HepG2 (cell line): ENCODE results near the gene CPVL. TPM values are rescaled to one million over a fixed set of nuclear protein-coding genes. Genes with fewer than 3 reads are reported as not detected.

Source experiments
- ATAC-seq: fragments of 200-7000 bp; cut with Tn5 transposase; 3 replicates; pipeline ENCODE4 v1.9.1; 2020; ENCODE audit warnings: mild to moderate bottlenecking, moderate library complexity
- BruUV-seq: library from RNA; stranded (reverse); fragments of 400-500 nt; replicated peaks from 2 replicates; lab custom pipeline; 2021; lab: Mats Ljungman, UMichigan
- CTCF ChIA-PET: fragments of 300-600 bp; formaldehyde crosslinking; extraction: SDS; loops from one replicate; lab custom pipeline; 2021; ENCODE audit warnings: low total read pairs, inconsistent platforms, low intra/inter-chr PET ratio; lab: Yijun Ruan, JAX
- POLR2A ChIA-PET: fragments of 350-600 bp; sonication (Branson Sonifier 250); formaldehyde crosslinking; loops from one replicate; lab custom pipeline; 2020; ENCODE audit warnings: antibody characterized with exemption, inconsistent platforms; lab: Yijun Ruan, JAX
- DNase-seq: peaks from one replicate; pipeline ENCODE4 v3.0.0-alpha.2; 2015; ENCODE audit warnings: low spot score
- FAIRE-seq: peaks from 3 replicates; lab custom pipeline; 2011; peaks lifted over from hg19 to GRCh38; lab: Jason Lieb, UNC
- H2AFZ ChIP-seq: one replicate; pipeline ENCODE4 v1.6.1; 2011; ENCODE audit warnings: low read length, inconsistent platforms
- H3K27ac ChIP-seq: fragments of 300-600 bp; 3 replicates; pipeline ENCODE4 v1.8.0; 2011; ENCODE audit warnings: mixed run types, mild to moderate bottlenecking, mixed read lengths, low read length, inconsistent platforms; ENCODE audit not compliant: insufficient read depth; ENCODE audit errors: extremely low read length
- H3K27me3 ChIP-seq, 2 experiments: fragments of 200-600 bp in 1 of 2; 2 replicates in 1 of 2; 3 replicates in 1 of 2; pipeline versions ENCODE4 v1.6.0 to v1.8.0; 2011; ENCODE audit warnings: low read length in 2 of 2, mild to moderate bottlenecking in 2 of 2, moderate library complexity in 2 of 2, inconsistent platforms in 1 of 2; ENCODE audit not compliant: insufficient read depth in 2 of 2, control insufficient read depth in 1 of 2
- H3K36me3 ChIP-seq, 2 experiments: fragments of 200-600 bp in 1 of 2; replicated peaks in 1 of 2; 2 replicates in 1 of 2; 3 replicates in 1 of 2; pipeline versions ENCODE4 v1.5.1 to v1.8.0; 2011; ENCODE audit warnings: low read length in 2 of 2, inconsistent platforms in 1 of 2; ENCODE audit not compliant: insufficient read depth in 2 of 2, control insufficient read depth in 1 of 2
- H3K4me1 ChIP-seq: 2 replicates; pipeline ENCODE4 v1.5.1; 2012; ENCODE audit warnings: low read length, inconsistent platforms; ENCODE audit not compliant: insufficient read depth
- H3K4me2 ChIP-seq: 2 replicates; pipeline ENCODE4 v1.6.0; 2011; ENCODE audit warnings: low read depth, low read length, inconsistent platforms
- H3K4me3 ChIP-seq, 3 experiments: fragments of 200-600 bp in 1 of 3; sonication (generic), shearing (Covaris generic) in 1 of 3; replicated peaks in 1 of 3; 2 replicates each; pipeline ENCODE4 v1.5.1; 2011 to 2016; ENCODE audit warnings: low read length in 3 of 3, inconsistent platforms in 2 of 3, low read depth in 2 of 3, mild to moderate bottlenecking in 2 of 3, control low read depth in 1 of 3, mixed read lengths in 1 of 3; ENCODE audit not compliant: insufficient read depth in 1 of 3
- H3K79me2 ChIP-seq: one replicate; pipeline ENCODE4 v1.6.1; 2011; ENCODE audit warnings: low read length, inconsistent platforms; ENCODE audit not compliant: insufficient read depth
- H3K9ac ChIP-seq: 2 replicates; pipeline ENCODE4 v1.6.0; 2011; ENCODE audit warnings: mild to moderate bottlenecking, low read depth, low read length, inconsistent platforms; ENCODE audit not compliant: insufficient read depth
- H3K9me3 ChIP-seq: 2 replicates; pipeline ENCODE4 v1.5.1; 2012; ENCODE audit warnings: mild to moderate bottlenecking, low read length
- H4K20me1 ChIP-seq: 2 replicates; pipeline ENCODE4 v1.6.0; 2011; ENCODE audit warnings: inconsistent platforms, mild to moderate bottlenecking, low read length, moderate library complexity; ENCODE audit not compliant: insufficient read depth
- DNMT3B ChIP-seq: conservative IDR thresholded peaks from 2 replicates; pipeline ENCODE4 v1.6.1; 2016; ENCODE audit warnings: missing biosample characterization, control low read depth
- EHMT2 ChIP-seq: fragments of 200-600 bp; sonication (generic); IDR thresholded peaks from 2 replicates; pipeline ENCODE4 v1.7.0; 2017; ENCODE audit warnings: antibody characterized with exemption, low read depth, low read length, borderline replicate concordance
- HDAC1 ChIP-seq: sonication (generic); formaldehyde crosslinking; IDR thresholded peaks from 2 replicates; pipeline ENCODE4 v1.5.1; 2020; ENCODE audit warnings: mild to moderate bottlenecking, missing genetic modification reagents
- SOX6 ChIP-seq, 2 experiments: fragments of 450-650 bp in 1 of 2; sonication (generic) in 1 of 2; formaldehyde crosslinking in 1 of 2; IDR thresholded peaks; 2 replicates each; pipeline versions ENCODE4 v1.4.0 to v1.6.1; 2017 to 2020; ENCODE audit warnings: antibody characterized with exemption in 1 of 2, mild to moderate bottlenecking in 1 of 2, missing genetic modification reagents in 1 of 2
- U2AF2 ChIP-seq: fragments of 200-400 bp; formaldehyde crosslinking; IDR thresholded peaks from 2 replicates; pipeline ENCODE4 v1.6.1; 2017; ENCODE audit warnings: low read depth, mild to moderate bottlenecking, low read length
- ZNF256 ChIP-seq: sonication (generic); formaldehyde crosslinking; conservative IDR thresholded peaks from 2 replicates; pipeline ENCODE4 v1.4.0; 2020; ENCODE audit warnings: missing genetic modification reagents
- ZNF329 ChIP-seq: sonication (generic); formaldehyde crosslinking; IDR thresholded peaks from 2 replicates; pipeline ENCODE4 v1.9.0; 2021; ENCODE audit warnings: low read depth, mild to moderate bottlenecking, missing genetic modification reagents
- ZNF678 ChIP-seq: sonication (generic); formaldehyde crosslinking; IDR thresholded peaks from 2 replicates; pipeline ENCODE4 v1.4.0; 2020; ENCODE audit warnings: mild to moderate bottlenecking, missing genetic modification reagents
- WGBS: methylation state at CpG from one replicate; pipeline ENCODE4 v1.1.6; 2017; ENCODE audit warnings: low lambda C conversion rate; 5-methylcytosine and 5-hydroxymethylcytosine counted together
- in situ Hi-C: cut with HindIII; loops from 2 replicates; pipeline ENCODE4 v1.10.0; 2017; ENCODE audit warnings: low pct_unique_long_range_greater_than_20kb; ENCODE audit not compliant: extremely low pct_ligation_motif_present
- intact Hi-C: fragments of 100-400 bp; cut with micrococcal nuclease; formaldehyde crosslinking; loops from one replicate; pipeline ENCODE4 v1.10.0; 2022; ENCODE audit not compliant: unreplicated experiment
- polyA plus RNA-seq, 8 experiments: library from polyadenylated mRNA; depleted of rRNA in 3 of 8; stranded (reverse) in 7 of 8; unstranded in 1 of 8; fragments of >200 nt; fragmentation: Illumina TruSeq in 4 of 8; extraction: Trizol in 4 of 8; gene quantifications; 2 replicates each; pipeline versions ENCODE4 v1.2.1 to v1.2.3, GENCODE V29; 2011 to 2016; ENCODE audit warnings: low read depth in 4 of 8, missing spikeins in 1 of 8, mixed read lengths in 1 of 8; ENCODE audit not compliant: insufficient read depth in 1 of 8
- total RNA-seq, 5 experiments: library from RNA; depleted of rRNA; stranded (reverse); fragments of >200 nt; fragmentation: Illumina TruSeq; extraction: Trizol; gene quantifications; 2 replicates each; pipeline ENCODE4 v1.2.3, GENCODE V29; 2016; ENCODE audit warnings: low read depth in 1 of 5
- TF ChIP-seq, protein P1 (sequence below): IDR thresholded peaks from 2 replicates; pipeline ENCODE4 v1.6.1; 2012; ENCODE audit warnings: low read depth, low read length, improper control_type of control experiment
- TF ChIP-seq, protein P2 (sequence below): sonication (generic); formaldehyde crosslinking; IDR thresholded peaks from 2 replicates; pipeline ENCODE4 v1.4.0; 2020; ENCODE audit warnings: missing genetic modification reagents
- TF ChIP-seq, protein P3 (sequence below): sonication (generic); formaldehyde crosslinking; IDR thresholded peaks from 2 replicates; pipeline ENCODE4 v1.5.0; 2020; ENCODE audit warnings: mild to moderate bottlenecking, missing genetic modification reagents
- TF ChIP-seq, protein P4 (sequence below): sonication (generic); formaldehyde crosslinking; IDR thresholded peaks from 2 replicates; pipeline ENCODE4 v1.4.0; 2020; ENCODE audit warnings: low read depth, mild to moderate bottlenecking, missing genetic modification reagents
- TF ChIP-seq, protein P5 (sequence below): sonication (generic); formaldehyde crosslinking; IDR thresholded peaks from 2 replicates; pipeline ENCODE4 v1.4.0; 2020; ENCODE audit warnings: mild to moderate bottlenecking, missing genetic modification reagents

CPVL gene
- total and polyA plus RNA-seq, 2 of the 13 experiments (the other 11 are each of a cell fraction or from before 2014, with no cell fraction given), result 59.2 to 294 TPM

DNA sequence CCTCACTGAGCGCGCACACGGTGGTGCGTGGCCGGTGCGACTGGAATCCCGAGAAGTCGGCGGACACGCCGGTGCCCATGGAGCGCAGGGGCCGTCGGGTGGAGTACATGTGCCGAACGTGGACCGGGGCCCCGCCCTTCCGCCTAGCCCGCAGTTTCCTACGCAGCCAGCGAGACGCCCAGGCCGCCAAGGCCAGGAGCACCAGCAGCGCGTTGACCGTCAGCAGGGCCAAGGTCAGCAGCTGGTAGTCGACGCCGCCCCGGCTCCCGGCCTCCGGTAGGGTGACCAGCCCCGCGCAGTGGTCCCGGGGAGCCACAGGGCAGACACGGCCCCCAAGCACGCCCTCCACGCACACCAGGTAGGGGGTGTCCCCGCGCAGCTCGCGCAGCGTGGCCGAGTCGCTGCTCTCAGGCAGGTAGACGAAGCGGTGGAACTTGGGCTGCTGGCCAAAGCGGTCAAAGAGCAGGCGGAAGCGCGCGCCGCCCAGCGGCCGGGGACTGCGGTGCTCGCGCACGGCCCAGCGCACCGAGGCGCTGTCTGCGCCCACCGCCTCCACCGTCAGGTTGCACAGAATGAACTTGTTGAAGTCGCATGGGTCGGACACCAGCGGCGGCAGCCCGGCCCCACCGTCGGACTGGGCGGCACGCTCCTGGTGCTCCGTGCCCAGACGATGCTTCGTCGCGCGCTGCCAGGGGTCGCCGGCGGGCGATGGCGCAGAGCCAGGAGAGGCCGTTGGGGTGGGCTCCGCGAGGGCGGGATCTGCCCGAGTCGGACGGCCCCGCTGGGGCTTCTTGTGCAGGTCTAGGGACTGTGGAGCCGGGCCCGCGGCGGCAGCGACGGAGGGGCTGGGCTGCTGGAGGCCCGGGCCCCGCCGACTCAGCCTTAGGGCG, 190.4 kb downstream of the CPVL start:
- ChIA-PET CTCF (interaction anchor here (1.5 to 2.2 kb wide), 5 partner anchors 28 to 453 kb away, joined by 5 to 20 read pairs (median 8); no protein-coding TSS in a partner anchor), POLR2A (interaction anchor here (1.0 to 2.8 kb wide), 7 partner anchors 9 to 234 kb away, joined by 3 to 18 read pairs (median 7); no protein-coding TSS in a partner anchor)
- Histone ChIP-seq H3K4me2 (peak overlapping the region; percentile 85), H3K27ac (peak overlapping the region; percentile 70), H3K4me1 (peaks cover 22% of the 10 kb centered on the region), H4K20me1 (no peaks in the 10 kb centered on the region), H3K9me3 (no peaks in the 10 kb centered on the region), H3K79me2 (no peaks in the 10 kb centered on the region), H3K9ac (peak overlapping the region; percentile 65), H3K27me3 (no peaks in the 10 kb centered on the region), H2AFZ (no peak overlapping the region), H3K4me3 (peak overlapping the region; percentile 56 to 81 (median 75)), H3K36me3 (no peaks in the 10 kb centered on the region; a peak in 1 of 5 replicates)
- peak; percentile 72 for DNase-seq
- in situ Hi-C loops, result loop anchor here (5.0 to 10.0 kb wide), 2 partner anchors 34 to 149 kb away; no protein-coding TSS in a partner anchor
- intact Hi-C loops, result loop anchor here (1.0 to 2.0 kb wide), 3 partner anchors 33 to 150 kb away; no protein-coding TSS in a partner anchor
- peak; percentile 44 for FAIRE-seq
- peak; percentile 92 for ATAC-seq
- no TSS peak for BruUV-seq
- WGBS, result 39% methylated on average over 28 of the region's 104 CpGs
- TF ChIP-seq, protein P1, sequence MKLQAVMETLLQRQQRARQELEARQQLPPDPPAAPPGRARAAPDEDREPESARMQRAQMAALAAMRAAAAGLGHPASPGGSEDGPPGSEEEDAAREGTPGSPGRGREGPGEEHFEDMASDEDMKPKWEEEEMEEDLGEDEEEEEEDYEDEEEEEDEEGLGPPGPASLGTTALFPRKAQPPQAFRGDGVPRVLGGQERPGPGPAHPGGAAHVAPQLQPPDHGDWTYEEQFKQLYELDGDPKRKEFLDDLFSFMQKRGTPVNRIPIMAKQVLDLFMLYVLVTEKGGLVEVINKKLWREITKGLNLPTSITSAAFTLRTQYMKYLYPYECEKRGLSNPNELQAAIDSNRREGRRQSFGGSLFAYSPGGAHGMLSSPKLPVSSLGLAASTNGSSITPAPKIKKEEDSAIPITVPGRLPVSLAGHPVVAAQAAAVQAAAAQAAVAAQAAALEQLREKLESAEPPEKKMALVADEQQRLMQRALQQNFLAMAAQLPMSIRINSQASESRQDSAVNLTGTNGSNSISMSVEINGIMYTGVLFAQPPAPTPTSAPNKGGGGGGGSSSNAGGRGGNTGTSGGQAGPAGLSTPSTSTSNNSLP, result no peak
- TF ChIP-seq DNMT3B (CRISPR knock-in tag) (0 out of 2 replicates have a peak, but pooled peaks have one; percentile 27), ZNF678 (CRISPR knock-in tag) (peak; percentile 91; the same call in 1 of the 2 replicates), U2AF2 (no peak), HDAC1 (peak; percentile 95), SOX6 (IDR thresholded peaks at IDR 0.05) (no peak), SOX6 (CRISPR knock-in tag; IDR thresholded peaks at IDR 0.05) (peak; percentile 72), ZNF329 (CRISPR knock-in tag) (no peak), EHMT2 (no peak), ZNF256 (CRISPR knock-in tag) (peak; percentile 81; the same call in 1 of the 2 replicates)
- TF ChIP-seq, protein P2, sequence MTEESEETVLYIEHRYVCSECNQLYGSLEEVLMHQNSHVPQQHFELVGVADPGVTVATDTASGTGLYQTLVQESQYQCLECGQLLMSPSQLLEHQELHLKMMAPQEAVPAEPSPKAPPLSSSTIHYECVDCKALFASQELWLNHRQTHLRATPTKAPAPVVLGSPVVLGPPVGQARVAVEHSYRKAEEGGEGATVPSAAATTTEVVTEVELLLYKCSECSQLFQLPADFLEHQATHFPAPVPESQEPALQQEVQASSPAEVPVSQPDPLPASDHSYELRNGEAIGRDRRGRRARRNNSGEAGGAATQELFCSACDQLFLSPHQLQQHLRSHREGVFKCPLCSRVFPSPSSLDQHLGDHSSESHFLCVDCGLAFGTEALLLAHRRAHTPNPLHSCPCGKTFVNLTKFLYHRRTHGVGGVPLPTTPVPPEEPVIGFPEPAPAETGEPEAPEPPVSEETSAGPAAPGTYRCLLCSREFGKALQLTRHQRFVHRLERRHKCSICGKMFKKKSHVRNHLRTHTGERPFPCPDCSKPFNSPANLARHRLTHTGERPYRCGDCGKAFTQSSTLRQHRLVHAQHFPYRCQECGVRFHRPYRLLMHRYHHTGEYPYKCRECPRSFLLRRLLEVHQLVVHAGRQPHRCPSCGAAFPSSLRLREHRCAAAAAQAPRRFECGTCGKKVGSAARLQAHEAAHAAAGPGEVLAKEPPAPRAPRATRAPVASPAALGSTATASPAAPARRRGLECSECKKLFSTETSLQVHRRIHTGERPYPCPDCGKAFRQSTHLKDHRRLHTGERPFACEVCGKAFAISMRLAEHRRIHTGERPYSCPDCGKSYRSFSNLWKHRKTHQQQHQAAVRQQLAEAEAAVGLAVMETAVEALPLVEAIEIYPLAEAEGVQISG (CRISPR knock-in tag), result peak; percentile 90
- TF ChIP-seq, protein P3, sequence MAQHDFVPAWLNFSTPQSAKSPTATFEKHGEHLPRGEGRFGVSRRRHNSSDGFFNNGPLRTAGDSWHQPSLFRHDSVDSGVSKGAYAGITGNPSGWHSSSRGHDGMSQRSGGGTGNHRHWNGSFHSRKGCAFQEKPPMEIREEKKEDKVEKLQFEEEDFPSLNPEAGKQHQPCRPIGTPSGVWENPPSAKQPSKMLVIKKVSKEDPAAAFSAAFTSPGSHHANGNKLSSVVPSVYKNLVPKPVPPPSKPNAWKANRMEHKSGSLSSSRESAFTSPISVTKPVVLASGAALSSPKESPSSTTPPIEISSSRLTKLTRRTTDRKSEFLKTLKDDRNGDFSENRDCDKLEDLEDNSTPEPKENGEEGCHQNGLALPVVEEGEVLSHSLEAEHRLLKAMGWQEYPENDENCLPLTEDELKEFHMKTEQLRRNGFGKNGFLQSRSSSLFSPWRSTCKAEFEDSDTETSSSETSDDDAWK, result no peak
- TF ChIP-seq, protein P4, sequence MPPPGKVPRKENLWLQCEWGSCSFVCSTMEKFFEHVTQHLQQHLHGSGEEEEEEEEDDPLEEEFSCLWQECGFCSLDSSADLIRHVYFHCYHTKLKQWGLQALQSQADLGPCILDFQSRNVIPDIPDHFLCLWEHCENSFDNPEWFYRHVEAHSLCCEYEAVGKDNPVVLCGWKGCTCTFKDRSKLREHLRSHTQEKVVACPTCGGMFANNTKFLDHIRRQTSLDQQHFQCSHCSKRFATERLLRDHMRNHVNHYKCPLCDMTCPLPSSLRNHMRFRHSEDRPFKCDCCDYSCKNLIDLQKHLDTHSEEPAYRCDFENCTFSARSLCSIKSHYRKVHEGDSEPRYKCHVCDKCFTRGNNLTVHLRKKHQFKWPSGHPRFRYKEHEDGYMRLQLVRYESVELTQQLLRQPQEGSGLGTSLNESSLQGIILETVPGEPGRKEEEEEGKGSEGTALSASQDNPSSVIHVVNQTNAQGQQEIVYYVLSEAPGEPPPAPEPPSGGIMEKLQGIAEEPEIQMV (CRISPR knock-in tag), result no peak; the same call in 1 of the 2 replicates
- TF ChIP-seq, protein P5, sequence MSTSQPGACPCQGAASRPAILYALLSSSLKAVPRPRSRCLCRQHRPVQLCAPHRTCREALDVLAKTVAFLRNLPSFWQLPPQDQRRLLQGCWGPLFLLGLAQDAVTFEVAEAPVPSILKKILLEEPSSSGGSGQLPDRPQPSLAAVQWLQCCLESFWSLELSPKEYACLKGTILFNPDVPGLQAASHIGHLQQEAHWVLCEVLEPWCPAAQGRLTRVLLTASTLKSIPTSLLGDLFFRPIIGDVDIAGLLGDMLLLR, result peak; percentile 63; the same call in 1 of the 2 replicates
